ENCODE data around the gene CFAP251.

The CFAP251 gene

DNA sequence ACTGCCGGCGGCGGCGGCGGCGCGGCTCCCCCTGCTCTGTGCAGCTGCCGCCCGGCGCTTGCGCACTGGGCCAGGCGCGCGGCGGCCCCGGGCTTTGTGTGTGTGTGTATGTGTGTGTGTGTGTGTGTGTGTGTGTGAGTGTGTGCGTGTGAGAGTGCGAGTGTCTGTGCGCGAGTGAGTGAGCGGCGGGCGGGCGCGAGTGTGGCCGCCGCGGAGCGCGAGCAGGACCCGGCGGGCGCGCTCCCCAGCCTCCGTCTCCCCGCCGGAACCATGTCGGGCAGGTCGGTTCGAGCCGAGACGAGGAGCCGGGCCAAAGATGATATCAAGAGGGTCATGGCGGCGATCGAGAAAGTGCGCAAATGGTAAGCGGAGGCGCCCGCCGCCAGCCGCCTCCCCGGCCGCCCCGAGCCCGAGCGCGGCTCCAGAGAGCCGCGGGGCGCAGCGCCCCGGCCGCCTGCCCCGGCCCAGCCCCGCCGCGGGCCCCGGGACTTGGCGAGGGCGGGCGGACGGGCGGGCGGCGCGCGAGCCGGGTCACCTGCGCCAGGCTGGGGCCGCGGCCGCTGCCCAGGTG lies 103.5 kb downstream of the CFAP251 start, which contains the start of gene BCL7A (continued):
- TF ChIP-seq, protein P1, sequence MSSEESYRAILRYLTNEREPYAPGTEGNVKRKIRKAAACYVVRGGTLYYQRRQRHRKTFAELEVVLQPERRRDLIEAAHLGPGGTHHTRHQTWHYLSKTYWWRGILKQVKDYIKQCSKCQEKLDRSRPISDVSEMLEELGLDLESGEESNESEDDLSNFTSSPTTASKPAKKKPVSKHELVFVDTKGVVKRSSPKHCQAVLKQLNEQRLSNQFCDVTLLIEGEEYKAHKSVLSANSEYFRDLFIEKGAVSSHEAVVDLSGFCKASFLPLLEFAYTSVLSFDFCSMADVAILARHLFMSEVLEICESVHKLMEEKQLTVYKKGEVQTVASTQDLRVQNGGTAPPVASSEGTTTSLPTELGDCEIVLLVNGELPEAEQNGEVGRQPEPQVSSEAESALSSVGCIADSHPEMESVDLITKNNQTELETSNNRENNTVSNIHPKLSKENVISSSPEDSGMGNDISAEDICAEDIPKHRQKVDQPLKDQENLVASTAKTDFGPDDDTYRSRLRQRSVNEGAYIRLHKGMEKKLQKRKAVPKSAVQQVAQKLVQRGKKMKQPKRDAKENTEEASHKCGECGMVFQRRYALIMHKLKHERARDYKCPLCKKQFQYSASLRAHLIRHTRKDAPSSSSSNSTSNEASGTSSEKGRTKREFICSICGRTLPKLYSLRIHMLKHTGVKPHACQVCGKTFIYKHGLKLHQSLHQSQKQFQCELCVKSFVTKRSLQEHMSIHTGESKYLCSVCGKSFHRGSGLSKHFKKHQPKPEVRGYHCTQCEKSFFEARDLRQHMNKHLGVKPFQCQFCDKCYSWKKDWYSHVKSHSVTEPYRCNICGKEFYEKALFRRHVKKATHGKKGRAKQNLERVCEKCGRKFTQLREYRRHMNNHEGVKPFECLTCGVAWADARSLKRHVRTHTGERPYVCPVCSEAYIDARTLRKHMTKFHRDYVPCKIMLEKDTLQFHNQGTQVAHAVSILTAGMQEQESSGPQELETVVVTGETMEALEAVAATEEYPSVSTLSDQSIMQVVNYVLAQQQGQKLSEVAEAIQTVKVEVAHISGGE (tag by site-specific recombination; conservative IDR thresholded peaks at IDR 0.05; ENCODE audit: low read depth): peak; percentile 52
- TF ChIP-seq ZNF174 (tag by site-specific recombination; IDR thresholded peaks at IDR 0.05) (no peak), ZNF394 (tag by site-specific recombination; IDR thresholded peaks at IDR 0.05; ENCODE audit: borderline replicate concordance) (peak; percentile 31; the same call in 1 of the 2 replicates), OSR2 (tag by site-specific recombination; IDR thresholded peaks at IDR 0.05) (0 out of 2 replicates have a peak, but pooled peaks have one; percentile 16), ZNF311 (tag by site-specific recombination; IDR thresholded peaks at IDR 0.05; ENCODE audit: borderline replicate concordance) (0 out of 2 replicates have a peak, but pooled peaks have one; percentile 35), ZSCAN30 (tag by site-specific recombination; IDR thresholded peaks at IDR 0.05) (peak; percentile 81; the same call in 1 of the 2 replicates), ZNF169 (tag by site-specific recombination; IDR thresholded peaks at IDR 0.05) (peak; percentile 88), ZNF324 (tag by site-specific recombination; IDR thresholded peaks at IDR 0.05) (peak; percentile 87), ZNF600 (tag by site-specific recombination; IDR thresholded peaks at IDR 0.05) (no peak), ZNF558 (tag by site-specific recombination; IDR thresholded peaks at IDR 0.05) (no peak), ZBTB1 (tag by site-specific recombination; IDR thresholded peaks at IDR 0.05) (peak; percentile 59; the same call in 1 of the 2 replicates)
- TF ChIP-seq, protein P2, sequence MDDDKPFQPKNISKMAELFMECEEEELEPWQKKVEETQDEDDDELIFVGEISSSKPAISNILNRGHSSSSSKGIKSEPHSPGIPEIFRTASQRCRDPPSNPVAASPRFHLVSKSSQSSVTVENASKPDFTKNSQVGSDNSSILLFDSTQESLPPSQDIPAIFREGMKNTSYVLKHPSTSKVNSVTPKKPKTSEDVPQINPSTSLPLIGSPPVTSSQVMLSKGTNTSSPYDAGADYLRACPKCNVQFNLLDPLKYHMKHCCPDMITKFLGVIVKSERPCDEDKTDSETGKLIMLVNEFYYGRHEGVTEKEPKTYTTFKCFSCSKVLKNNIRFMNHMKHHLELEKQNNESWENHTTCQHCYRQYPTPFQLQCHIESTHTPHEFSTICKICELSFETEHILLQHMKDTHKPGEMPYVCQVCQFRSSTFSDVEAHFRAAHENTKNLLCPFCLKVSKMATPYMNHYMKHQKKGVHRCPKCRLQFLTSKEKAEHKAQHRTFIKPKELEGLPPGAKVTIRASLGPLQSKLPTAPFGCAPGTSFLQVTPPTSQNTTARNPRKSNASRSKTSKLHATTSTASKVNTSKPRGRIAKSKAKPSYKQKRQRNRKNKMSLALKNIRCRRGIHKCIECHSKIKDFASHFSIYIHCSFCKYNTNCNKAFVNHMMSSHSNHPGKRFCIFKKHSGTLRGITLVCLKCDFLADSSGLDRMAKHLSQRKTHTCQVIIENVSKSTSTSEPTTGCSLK (tag by site-specific recombination; IDR thresholded peaks at IDR 0.05): no peak
- TF ChIP-seq, protein P3, sequence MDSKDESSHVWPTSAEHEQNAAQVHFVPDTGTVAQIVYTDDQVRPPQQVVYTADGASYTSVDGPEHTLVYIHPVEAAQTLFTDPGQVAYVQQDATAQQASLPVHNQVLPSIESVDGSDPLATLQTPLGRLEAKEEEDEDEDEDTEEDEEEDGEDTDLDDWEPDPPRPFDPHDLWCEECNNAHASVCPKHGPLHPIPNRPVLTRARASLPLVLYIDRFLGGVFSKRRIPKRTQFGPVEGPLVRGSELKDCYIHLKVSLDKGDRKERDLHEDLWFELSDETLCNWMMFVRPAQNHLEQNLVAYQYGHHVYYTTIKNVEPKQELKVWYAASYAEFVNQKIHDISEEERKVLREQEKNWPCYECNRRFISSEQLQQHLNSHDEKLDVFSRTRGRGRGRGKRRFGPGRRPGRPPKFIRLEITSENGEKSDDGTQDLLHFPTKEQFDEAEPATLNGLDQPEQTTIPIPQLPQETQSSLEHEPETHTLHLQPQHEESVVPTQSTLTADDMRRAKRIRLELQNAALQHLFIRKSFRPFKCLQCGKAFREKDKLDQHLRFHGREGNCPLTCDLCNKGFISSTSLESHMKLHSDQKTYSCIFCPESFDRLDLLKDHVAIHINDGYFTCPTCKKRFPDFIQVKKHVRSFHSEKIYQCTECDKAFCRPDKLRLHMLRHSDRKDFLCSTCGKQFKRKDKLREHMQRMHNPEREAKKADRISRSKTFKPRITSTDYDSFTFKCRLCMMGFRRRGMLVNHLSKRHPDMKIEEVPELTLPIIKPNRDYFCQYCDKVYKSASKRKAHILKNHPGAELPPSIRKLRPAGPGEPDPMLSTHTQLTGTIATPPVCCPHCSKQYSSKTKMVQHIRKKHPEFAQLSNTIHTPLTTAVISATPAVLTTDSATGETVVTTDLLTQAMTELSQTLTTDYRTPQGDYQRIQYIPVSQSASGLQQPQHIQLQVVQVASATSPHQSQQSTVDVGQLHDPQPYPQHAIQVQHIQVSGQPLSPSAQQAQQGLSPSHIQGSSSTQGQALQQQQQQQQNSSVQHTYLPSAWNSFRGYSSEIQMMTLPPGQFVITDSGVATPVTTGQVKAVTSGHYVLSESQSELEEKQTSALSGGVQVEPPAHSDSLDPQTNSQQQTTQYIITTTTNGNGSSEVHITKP (tag by site-specific recombination; IDR thresholded peaks at IDR 0.05): no peak; the same call in 1 of the 2 replicates
- TF ChIP-seq, protein P4, sequence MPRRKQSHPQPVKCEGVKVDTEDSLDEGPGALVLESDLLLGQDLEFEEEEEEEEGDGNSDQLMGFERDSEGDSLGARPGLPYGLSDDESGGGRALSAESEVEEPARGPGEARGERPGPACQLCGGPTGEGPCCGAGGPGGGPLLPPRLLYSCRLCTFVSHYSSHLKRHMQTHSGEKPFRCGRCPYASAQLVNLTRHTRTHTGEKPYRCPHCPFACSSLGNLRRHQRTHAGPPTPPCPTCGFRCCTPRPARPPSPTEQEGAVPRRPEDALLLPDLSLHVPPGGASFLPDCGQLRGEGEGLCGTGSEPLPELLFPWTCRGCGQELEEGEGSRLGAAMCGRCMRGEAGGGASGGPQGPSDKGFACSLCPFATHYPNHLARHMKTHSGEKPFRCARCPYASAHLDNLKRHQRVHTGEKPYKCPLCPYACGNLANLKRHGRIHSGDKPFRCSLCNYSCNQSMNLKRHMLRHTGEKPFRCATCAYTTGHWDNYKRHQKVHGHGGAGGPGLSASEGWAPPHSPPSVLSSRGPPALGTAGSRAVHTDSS (tag by site-specific recombination; IDR thresholded peaks at IDR 0.05): no peak; the same call in 1 of the 2 replicates
- TF ChIP-seq, protein P5, sequence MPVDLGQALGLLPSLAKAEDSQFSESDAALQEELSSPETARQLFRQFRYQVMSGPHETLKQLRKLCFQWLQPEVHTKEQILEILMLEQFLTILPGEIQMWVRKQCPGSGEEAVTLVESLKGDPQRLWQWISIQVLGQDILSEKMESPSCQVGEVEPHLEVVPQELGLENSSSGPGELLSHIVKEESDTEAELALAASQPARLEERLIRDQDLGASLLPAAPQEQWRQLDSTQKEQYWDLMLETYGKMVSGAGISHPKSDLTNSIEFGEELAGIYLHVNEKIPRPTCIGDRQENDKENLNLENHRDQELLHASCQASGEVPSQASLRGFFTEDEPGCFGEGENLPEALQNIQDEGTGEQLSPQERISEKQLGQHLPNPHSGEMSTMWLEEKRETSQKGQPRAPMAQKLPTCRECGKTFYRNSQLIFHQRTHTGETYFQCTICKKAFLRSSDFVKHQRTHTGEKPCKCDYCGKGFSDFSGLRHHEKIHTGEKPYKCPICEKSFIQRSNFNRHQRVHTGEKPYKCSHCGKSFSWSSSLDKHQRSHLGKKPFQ (tag by site-specific recombination; IDR thresholded peaks at IDR 0.05): 0 out of 2 replicates have a peak, but pooled peaks have one; percentile 37
- TF ChIP-seq, protein P6, sequence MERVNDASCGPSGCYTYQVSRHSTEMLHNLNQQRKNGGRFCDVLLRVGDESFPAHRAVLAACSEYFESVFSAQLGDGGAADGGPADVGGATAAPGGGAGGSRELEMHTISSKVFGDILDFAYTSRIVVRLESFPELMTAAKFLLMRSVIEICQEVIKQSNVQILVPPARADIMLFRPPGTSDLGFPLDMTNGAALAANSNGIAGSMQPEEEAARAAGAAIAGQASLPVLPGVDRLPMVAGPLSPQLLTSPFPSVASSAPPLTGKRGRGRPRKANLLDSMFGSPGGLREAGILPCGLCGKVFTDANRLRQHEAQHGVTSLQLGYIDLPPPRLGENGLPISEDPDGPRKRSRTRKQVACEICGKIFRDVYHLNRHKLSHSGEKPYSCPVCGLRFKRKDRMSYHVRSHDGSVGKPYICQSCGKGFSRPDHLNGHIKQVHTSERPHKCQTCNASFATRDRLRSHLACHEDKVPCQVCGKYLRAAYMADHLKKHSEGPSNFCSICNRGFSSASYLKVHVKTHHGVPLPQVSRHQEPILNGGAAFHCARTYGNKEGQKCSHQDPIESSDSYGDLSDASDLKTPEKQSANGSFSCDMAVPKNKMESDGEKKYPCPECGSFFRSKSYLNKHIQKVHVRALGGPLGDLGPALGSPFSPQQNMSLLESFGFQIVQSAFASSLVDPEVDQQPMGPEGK (tag by site-specific recombination; IDR thresholded peaks at IDR 0.05): no peak; the same call in 1 of the 2 replicates
- TF ChIP-seq, protein P7, sequence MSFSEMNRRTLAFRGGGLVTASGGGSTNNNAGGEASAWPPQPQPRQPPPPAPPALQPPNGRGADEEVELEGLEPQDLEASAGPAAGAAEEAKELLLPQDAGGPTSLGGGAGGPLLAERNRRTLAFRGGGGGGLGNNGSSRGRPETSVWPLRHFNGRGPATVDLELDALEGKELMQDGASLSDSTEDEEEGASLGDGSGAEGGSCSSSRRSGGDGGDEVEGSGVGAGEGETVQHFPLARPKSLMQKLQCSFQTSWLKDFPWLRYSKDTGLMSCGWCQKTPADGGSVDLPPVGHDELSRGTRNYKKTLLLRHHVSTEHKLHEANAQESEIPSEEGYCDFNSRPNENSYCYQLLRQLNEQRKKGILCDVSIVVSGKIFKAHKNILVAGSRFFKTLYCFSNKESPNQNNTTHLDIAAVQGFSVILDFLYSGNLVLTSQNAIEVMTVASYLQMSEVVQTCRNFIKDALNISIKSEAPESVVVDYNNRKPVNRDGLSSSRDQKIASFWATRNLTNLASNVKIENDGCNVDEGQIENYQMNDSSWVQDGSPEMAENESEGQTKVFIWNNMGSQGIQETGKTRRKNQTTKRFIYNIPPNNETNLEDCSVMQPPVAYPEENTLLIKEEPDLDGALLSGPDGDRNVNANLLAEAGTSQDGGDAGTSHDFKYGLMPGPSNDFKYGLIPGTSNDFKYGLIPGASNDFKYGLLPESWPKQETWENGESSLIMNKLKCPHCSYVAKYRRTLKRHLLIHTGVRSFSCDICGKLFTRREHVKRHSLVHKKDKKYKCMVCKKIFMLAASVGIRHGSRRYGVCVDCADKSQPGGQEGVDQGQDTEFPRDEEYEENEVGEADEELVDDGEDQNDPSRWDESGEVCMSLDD (tag by site-specific recombination; IDR thresholded peaks at IDR 0.05): no peak
- TF ChIP-seq, protein P8, sequence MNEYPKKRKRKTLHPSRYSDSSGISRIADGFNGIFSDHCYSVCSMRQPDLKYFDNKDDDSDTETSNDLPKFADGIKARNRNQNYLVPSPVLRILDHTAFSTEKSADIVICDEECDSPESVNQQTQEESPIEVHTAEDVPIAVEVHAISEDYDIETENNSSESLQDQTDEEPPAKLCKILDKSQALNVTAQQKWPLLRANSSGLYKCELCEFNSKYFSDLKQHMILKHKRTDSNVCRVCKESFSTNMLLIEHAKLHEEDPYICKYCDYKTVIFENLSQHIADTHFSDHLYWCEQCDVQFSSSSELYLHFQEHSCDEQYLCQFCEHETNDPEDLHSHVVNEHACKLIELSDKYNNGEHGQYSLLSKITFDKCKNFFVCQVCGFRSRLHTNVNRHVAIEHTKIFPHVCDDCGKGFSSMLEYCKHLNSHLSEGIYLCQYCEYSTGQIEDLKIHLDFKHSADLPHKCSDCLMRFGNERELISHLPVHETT (tag by site-specific recombination; IDR thresholded peaks at IDR 0.05): no peak
